Activated CD8-positive, alpha-beta memory T cell treated with anti-CD3 and anti-CD28 coated beads, Interleukin-2, amount 50 U/mL, for 4 hours (primary cell): ENCODE data around the gene TEN1.

Experiments used
- DNase-seq: peaks from one replicate; pipeline ENCODE4 v3.0.0-alpha.2; 2020

The TEN1 gene

DNA sequence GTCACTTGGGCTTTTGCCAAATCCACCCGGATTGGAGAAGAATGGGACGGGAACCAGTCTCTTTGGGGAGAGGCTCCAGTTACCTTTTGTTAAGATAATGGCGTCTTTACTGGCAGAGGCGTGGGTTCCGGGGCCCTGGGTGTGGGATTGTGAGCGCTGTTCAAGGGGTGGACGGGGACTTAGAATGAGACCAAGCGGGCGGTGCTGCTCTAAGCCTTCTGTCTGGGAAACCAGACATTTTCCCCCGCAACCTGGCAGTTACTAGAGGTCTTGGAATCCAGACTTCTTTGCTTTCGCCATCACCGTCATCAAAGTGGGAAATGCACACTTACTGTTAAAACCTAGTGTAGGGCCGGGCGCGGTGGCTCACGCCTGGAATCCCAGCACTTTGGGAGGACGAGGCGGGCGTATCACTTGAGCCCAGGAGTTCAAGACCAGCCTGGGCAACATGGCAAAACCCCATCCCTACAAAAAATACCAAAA lies 706 bp downstream of the TEN1 start:
- DNase-seq: no peak

- DNase-seq: no peak
These were observed 1.4 kb downstream of the TEN1 start for GRCh38 chr17:75980188-75981018.

- DNase-seq: no peak
These were observed 2.1 kb downstream of the TEN1 start for GRCh38 chr17:75981019-75981615.

- no peak for DNase-seq
These were observed 4.6 kb downstream of the TEN1 start for GRCh38 chr17:75983501-75984181.

GRCh38 chr17:75985986-75986385 lies 6.9 kb downstream of the TEN1 start:
- DNase-seq: no peak

GRCh38 chr17:75987041-75987440 lies 8.0 kb downstream of the TEN1 start:
- DNase-seq: no peak

- no peak for DNase-seq
These were observed 12.4 kb downstream of the TEN1 start for GRCh38 chr17:75991396-75991795.

DNA sequence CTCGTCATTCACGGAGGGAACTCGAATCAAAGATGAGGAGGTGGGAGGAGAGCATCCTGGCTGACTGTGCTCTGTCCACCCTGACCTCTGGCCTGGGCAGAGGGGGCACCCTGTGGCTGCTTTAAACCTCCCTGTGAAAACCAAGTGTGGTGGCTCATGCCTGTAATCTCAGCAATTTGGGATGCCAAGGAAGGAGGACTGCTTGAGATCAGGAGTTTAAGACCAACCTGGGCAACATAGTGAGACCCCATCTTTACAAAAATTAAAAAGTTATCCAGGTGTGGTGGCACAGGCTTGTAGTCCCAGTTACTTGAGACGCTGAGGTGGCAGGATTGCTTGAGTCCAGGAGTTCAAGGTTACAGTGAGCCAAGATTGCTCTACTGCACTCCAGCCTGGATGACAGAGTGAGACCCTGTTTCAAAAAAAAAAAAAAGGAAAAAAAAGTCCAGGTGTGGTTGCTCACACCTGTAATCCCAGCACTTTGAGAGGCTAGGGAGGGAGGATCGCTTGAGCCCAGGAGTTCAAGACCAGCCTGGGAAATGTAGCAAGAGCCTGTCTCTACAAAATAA lies 15.8 kb downstream of the TEN1 start:
- DNase-seq: no peak

DNA sequence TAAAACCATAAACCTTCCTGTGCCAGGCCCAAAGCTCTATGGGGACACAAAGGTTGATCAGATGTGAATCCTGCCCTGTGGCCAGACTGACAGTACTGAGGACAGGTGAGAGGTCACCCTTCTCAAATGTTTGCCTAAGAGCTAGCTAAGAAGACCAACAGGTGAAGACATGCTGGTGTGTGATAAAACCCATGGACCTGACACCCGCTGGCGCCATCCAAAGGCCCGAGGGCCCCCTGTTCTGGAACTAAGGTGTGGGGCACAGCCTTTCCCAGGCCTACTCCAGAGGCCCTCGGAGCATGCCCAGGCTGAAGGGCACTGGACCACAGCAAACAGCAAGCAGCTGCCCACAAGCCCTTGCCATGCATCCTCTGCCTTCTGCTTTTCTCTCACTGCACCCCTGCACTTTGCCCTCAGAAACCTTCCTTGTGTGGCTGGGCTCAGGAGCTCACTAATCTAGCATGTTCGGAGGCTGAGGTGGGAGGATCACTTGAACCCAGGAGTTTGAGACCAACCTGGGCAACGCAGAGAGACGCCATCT lies 16.4 kb downstream of the TEN1 start:
- DNase-seq: no peak

GRCh38 chr17:75996665-75997590 lies 17.9 kb downstream of the TEN1 start:
- no peak for DNase-seq

DNA sequence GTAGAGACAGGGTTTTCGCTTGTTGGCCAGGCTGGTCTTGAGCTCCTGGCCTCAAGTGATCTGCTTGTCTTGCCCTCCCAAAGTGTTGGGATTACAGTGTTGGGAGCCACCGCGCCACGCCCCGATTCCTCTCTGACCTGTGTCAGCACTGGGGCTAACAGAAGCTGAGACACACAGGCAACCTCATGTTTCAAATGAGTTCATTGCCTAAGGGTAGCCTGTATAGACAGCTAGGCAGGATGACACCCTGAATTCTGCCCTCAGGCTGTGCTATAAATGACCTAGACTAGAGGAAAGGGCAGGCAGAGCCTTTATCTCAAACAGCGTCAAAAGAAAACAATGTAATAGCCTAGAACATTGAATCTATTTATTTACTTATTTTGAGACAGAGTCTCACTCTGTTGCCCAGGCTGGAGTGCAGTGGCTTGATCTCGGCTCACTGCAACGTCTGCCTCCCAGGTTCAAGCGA lies 19.3 kb downstream of the TEN1 start:
- DNase-seq: no peak

DNA sequence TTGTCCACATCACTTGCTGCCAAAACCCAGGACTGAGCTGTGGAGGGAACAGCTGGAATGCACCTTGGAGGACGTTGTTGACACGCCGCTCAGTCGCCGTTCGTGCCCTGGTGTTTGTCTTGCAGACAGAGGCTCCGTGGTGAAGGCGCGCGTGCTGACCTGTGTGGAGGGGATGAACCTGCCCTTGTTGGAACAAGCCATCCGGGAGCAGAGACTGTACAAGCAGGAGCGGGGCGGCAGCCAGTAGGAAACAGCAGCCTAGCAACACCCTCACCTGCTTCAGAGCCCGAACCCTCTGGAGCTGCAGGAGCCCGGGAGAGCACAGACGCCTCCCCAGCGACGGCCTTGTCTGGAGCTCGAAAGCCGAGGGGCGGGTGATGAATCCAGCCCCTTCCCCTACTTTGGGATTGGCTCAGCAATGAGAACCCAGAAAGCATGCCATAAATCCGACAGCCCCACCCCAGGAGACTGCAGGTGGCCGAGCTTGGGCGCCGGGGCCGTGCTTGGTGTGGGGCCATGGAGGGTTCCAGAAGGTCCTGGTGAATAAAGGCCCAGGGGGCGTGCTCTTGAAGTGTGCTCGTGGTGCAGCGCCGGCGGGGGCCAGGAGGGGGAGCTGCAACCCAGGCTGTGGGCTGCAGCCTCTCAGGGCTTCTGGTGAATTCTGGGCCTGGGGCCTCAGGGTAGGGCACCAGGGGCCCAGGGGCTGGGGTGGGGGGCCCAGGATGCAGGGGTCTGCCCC lies 21.1 kb downstream of the TEN1 start:
- peak; percentile 62 for DNase-seq

- no peak for DNase-seq
These were observed 21.9 kb downstream of the TEN1 start, which contains the start of gene CDK3 for GRCh38 chr17:76000755-76001521. CDK3 (plus strand) TSS chr17:76000855; CDS start chr17:76001426, 571 bp downstream.

- DNase-seq: no peak
These were observed 23.1 kb downstream of the TEN1 start for GRCh38 chr17:76002100-76002499.

DNA sequence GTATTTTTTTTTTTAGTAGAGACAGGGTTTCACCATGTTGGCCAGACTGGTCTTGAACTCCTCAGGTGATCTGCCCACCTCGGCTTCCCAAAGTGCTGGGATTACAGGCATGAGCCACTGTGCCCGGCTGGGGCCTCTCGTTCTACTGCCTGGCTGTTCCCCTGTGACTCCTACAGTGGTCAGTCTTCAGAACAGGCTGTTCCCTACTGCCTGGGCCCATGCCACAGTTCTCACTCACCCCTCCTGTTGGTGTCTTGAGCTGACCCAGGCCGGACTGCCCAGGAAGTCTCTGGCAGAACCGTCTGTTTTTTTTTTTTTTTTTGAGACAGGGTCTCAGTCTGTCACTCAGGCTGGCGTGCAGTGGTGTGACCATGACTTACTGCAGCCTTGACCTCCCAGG lies 24.9 kb downstream of the TEN1 start:
- no peak for DNase-seq

GRCh38 chr17:76004750-76005262 lies 25.8 kb downstream of the TEN1 start:
- no peak for DNase-seq

DNA sequence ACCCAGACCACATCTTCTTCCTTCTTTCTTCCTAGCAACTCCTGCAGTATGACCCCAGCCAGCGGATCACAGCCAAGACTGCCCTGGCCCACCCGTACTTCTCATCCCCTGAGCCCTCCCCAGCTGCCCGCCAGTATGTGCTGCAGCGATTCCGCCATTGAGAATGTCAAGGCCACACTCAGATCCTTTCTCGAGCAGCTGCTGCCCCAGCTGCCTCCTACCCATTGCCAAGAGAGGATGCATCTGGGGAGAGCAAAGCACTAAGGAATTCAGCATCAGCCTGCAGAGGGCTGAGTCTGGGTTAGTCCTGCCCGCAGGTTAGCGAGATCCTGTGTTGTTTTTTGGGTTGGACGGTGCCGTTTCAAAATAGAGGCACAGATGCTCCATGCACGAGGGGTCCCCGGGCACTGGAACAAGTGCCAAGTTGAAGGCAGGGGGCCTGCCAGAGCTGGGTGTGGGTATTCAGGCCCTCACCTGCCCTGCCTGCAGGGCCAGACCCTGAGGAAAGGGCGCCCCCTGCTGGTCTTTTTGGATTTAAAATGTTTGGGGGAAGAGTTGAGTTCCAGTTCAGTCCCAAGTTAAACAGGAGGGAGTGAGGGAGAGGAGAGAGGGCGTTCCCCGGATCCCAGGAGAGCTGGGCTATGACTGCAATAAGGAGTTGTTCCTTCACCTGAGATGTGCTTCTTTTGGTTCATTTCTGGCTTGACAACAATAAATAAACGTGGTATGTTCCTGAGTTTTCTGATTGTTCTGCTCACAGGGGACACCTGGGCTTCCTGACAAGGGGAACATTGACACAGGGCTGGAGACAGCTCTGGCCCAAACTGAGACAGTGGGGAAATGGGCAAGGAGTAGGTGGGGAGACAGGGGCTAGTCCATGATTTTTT lies 26.5 kb downstream of the TEN1 start:
- peak; percentile 82 for DNase-seq

GRCh38 chr17:76007131-76007849 lies 28.2 kb downstream of the TEN1 start:
- DNase-seq: no peak
